ENCODE measurements around the gene RD3L.

The RD3L gene

GRCh38 chr14:103894034-103894722, 48.2 kb downstream of the RD3L start:
- FAIRE-seq (no peak), DNase-seq (ENCODE audit: insufficient read length, low spot score) (no peak)
- no peak for TF ChIP-seq POLR2A (IDR thresholded peaks at IDR 0.05; ENCODE audit: low read depth, low read length)

GRCh38 chr14:103892247-103892646, 50.1 kb downstream of the RD3L start:
- no peak for DNase-seq (ENCODE audit: insufficient read length, low spot score)
- no peak for TF ChIP-seq POLR2A (IDR thresholded peaks at IDR 0.05; ENCODE audit: low read depth, low read length)
- FAIRE-seq, result no peak

GRCh38 chr14:103891667-103892215, 50.6 kb downstream of the RD3L start:
- TF ChIP-seq POLR2A (IDR thresholded peaks at IDR 0.05; ENCODE audit: low read depth, low read length), result no peak
- no peak for DNase-seq (ENCODE audit: insufficient read length, low spot score)
- FAIRE-seq, result no peak

GRCh38 chr14:103890821-103891666, 51.3 kb downstream of the RD3L start:
- DNase-seq (ENCODE audit: insufficient read length, low spot score) (no peak), FAIRE-seq (no peak)
- no peak for TF ChIP-seq POLR2A (IDR thresholded peaks at IDR 0.05; ENCODE audit: low read depth, low read length)
